HG02885 (cell line): ENCODE results near the gene IKBKE.
"Not testable (repeated sequence)": the region's sequence is repeated elsewhere in the genome, so short reads cannot be mapped to it uniquely, and the experiment has no call there.

ENCODE experiments used
- ATAC-seq: cut with Tn5 transposase; IDR thresholded peaks from one replicate; pipeline ENCODE4 v1.9.1; 2021; ENCODE audit warnings: mild to moderate bottlenecking; ENCODE audit not compliant: unreplicated experiment, poor library complexity

Gene IKBKE

DNA sequence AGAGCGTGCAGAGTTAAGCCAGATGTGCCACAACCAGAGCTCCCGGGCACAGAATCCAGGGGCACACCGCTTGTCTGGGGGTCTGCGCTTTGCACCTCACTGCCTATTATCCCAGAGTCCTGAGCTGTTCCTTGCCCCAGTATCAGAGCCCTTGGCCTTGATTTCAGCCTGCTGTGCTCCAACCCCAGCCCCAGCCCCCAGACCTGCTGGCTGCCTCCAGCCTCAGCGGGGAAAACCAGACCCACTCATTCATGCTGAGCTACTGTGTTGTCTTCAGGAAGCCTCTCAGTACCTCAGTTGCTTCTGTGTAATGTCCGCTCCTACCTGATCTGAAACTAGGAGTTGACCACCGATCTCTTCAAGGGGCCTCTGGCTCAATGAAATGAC, 1.1 kb downstream of the IKBKE start:
- ATAC-seq, result peak; percentile 30

GRCh38 chr1:206472024-206472423, 1.7 kb downstream of the IKBKE start:
- ATAC-seq, result no peak

GRCh38 chr1:206472454-206472853, 2.2 kb downstream of the IKBKE start:
- no peak for ATAC-seq

GRCh38 chr1:206472886-206473285, 2.6 kb downstream of the IKBKE start:
- no peak for ATAC-seq

- no peak for ATAC-seq
These were observed 5.8 kb downstream of the IKBKE start for GRCh38 chr1:206476058-206476457.

DNA sequence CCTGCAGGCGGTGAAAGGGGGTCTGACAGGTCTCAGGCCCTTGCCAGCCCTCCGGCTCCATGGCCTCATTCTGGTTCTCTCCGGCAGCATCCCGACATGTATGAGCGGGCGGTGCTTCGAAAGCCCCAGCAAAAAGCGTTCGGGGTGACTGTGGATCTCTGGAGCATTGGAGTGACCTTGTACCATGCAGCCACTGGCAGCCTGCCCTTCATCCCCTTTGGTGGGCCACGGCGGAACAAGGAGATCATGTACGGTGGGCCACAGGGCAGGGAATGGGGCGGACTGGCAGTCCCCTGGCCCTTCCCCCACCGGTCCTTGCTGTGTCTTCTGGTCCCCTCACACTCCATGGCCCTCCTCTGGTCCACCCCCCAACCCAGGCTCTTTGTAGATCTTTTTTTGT, 6.3 kb downstream of the IKBKE start:
- no peak for ATAC-seq

- ATAC-seq, result no peak
These were observed 6.8 kb downstream of the IKBKE start for GRCh38 chr1:206477110-206477509.

DNA sequence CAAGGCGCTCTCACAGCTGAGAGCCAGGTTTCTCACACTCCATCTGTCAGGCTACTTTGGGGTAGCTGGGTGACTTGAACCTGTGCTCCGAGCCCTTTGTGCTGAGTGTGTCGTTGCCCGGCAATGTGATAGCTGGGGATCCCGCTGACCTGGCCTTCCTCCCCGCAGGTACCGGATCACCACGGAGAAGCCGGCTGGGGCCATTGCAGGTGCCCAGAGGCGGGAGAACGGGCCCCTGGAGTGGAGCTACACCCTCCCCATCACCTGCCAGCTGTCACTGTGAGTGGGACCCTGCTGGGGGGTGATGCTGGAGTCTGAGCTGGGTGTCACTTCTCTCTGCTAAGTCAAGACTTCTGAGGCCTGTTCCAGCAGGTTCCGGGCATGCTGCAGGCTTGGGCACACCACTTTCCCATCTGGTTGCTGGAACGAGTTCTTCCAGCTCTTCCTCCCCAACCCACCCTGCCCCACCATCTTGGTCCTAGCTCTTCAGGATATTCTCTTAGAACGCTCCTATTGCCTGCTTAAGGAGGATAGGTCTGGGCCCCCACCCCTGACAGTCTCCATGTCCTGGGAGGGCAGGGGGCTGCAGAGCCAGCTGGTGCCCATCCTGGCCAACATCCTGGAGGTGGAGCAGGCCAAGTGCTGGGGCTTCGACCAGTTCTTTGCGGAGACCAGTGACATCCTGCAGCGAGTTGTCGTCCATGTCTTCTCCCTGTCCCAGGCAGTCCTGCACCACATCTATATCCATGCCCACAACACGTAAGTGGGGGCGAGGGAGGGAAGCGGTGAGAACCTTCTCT, 7.5 kb downstream of the IKBKE start:
- ATAC-seq, result no peak

DNA sequence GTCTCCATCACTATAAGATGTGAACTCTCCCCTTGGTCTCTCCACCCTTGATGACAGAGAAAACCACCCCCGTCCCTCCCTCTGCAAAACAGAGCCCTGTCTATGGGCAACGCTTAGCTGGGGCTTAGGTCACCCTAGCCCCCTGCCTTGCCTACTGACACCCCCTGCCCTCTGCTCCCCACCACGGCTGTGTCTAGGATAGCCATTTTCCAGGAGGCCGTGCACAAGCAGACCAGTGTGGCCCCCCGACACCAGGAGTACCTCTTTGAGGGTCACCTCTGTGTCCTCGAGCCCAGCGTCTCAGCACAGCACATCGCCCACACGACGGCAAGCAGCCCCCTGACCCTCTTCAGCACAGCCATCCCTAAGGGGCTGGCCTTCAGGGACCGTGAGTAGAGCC, 8.5 kb downstream of the IKBKE start:
- ATAC-seq, result no peak

DNA sequence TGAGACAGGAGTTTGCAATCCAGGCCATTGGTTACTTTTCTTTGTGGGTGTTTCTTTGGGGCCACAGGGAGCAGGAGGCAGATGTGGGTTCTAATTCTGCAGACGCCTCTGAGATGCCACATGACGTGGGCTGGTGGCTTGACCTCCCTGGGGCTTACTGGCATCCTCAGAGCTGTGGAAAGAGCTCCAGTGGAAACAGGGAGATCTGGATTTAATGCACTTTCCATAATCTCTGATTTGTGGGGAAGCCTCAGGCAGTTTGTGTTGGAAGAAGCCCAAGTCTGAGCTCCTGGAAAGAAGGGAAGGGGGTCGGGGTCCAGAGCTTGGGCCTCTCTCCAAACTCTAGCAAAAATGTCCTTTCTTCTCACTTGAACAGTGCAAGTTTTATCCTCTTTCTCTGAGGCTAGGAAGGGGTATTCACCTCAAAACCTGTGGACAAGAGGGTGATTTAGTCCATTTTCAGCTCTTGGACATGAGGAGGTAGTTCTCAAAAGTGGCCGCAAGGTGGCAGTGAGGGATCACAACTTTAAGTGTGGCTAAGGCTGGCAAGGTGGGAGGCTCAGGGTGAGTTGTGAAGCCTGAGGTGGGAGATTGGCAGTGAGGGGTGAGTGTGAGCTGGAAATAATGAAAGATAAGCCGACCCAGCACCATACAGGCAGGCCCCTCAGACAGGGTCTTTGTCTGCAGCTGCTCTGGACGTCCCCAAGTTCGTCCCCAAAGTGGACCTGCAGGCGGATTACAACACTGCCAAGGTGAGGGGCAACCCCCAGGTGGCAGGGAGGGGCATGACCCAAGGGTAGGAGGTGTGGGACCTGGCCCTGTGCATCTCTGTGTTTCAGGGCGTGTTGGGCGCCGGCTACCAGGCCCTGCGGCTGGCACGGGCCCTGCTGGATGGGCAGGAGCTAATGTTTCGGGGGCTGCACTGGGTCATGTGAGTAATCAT, 9.2 kb downstream of the IKBKE start:
- no peak for ATAC-seq

DNA sequence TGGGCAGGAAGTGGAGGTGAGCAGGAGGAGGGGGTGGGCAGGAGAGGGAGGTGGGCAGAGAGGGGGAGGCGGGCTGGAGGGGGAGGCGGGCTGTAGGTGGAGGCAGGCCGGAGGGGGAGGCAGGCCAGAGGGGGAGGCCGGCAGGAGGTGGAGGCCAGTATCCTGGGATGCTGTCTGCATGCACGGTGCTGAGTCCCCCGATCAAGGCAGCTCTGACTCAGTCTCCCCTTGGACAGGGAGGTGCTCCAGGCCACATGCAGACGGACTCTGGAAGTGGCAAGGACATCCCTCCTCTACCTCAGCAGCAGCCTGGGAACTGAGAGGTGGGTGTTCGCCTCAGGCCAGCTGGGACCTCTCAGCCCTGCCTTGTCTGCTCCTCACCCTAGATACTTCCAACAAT, 9.9 kb downstream of the IKBKE start:
- ATAC-seq, result no peak

DNA sequence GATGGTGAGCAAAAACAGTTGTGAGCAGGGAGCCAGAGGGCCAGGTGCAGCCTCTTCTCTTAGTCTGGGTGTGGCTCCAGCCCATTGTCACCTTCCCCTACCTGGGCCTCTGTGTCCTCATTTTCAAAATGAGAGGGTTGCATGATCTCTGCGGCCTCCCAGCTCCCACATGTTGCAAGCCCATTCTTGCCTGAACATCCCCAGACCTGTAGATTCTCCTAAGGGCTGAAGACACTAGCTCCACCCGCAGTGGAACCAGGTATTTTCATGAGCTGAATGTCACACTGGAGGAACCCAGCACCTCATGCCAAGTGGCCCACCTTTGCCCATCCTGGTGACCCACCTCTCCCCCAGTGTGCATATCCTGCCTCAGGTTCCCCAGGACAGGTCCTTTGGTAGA, 12.3 kb downstream of the IKBKE start:
- no peak for ATAC-seq

GRCh38 chr1:206483864-206484263, 13.6 kb downstream of the IKBKE start:
- not testable (repeated sequence) for ATAC-seq

DNA sequence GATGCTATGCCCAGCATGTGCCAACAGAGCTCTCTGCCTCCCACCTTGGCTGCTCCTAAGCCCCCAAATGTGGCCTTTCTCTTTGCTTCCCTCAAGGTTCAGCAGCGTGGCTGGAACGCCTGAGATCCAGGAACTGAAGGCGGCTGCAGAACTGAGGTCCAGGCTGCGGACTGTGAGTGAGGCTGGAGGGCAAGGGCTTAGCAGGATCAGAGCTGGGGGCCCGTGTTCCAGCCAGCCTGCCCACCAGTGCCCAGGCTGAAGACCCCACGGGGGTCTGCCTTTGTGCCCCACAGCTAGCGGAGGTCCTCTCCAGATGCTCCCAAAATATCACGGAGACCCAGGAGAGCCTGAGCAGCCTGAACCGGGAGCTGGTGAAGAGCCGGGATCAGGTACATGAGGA, 14.6 kb downstream of the IKBKE start:
- no peak for ATAC-seq

GRCh38 chr1:206486995-206487788, 16.9 kb downstream of the IKBKE start:
- no peak for ATAC-seq

DNA sequence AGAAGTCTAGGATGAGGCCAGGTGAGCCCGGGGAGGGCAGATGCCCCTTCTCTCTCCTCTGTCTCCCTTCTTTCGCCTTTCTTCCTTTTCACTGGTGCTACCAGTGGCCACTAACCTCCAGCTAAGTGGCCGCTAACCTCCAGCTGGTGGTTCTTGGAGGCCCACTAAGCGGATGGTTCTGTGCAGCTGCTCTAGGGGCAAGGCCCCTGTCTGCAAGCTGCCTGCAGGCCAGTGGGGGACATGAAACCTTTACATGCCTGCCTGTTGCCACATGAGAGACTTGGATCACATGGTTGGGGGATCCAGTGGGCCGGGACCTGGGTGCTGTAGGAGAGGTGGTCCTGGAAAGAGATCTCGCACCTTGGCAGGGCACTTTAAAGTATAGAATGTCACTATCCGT, 17.7 kb downstream of the IKBKE start:
- no peak for ATAC-seq

DNA sequence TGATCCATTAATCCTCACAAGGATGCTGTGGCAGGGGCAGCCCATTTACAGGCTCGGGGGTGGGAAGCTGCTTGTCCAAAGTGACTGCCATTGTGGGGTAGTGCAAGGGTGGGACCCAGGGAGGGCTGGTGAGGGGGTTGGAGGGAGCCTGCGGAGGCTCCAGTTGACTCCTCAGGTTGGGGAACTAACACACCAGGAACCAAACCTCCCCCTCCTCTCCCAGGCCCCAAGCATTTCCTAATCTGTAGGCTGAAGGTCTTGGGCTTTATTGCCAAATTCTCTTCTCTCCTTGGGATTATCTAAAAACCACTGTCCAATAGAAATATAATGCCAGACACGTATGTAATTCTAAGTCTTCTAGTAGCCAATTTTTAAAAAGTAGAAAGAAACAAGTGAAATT, 18.2 kb downstream of the IKBKE start:
- ATAC-seq, result no peak

DNA sequence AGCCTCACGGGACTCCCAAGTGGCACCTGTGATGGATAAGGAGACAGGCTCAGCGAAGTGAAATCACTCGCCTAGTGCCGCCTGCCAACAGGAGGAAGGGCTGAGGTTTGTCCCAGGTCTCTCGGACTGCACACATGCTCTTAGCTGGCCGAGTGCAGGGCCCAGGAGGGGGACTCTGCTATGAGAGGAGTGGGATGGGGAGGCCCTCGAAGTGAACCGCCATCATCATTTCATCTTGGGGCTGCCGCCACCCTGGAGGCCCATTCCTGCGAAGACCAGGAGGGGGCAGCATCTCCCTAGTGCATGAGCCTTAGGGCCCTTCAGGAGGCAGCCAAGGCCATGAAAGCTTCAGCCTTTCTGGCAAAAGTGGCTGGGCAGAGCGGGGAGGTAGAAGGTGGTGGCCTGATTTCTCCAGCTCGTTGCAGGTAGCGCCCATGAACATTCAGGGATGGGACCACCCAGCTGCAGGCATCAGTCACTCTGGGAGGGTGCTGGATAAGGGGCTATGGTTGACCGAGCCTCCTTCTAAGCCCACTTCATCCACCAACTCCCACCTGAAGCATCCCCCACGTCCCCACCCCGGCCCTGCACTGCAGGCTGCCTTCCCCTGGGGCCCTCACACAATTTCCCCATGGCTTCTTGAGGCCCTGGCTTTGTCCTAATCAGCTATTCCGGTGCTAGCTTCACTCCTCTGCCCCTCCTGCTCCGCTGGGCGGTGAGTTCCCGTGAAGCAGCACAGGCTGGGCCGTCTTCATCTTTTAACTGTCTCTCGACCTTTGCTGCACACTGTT, 19.9 kb downstream of the IKBKE start:
- no peak for ATAC-seq

GRCh38 chr1:206490771-206491405, 20.6 kb downstream of the IKBKE start:
- no peak for ATAC-seq
